ENCODE results near the gene HHAT.

GRCh38 chr1:210603123-210603522, 274.4 kb downstream of the HHAT start:
- TF ChIP-seq, protein P1, sequence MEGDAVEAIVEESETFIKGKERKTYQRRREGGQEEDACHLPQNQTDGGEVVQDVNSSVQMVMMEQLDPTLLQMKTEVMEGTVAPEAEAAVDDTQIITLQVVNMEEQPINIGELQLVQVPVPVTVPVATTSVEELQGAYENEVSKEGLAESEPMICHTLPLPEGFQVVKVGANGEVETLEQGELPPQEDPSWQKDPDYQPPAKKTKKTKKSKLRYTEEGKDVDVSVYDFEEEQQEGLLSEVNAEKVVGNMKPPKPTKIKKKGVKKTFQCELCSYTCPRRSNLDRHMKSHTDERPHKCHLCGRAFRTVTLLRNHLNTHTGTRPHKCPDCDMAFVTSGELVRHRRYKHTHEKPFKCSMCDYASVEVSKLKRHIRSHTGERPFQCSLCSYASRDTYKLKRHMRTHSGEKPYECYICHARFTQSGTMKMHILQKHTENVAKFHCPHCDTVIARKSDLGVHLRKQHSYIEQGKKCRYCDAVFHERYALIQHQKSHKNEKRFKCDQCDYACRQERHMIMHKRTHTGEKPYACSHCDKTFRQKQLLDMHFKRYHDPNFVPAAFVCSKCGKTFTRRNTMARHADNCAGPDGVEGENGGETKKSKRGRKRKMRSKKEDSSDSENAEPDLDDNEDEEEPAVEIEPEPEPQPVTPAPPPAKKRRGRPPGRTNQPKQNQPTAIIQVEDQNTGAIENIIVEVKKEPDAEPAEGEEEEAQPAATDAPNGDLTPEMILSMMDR (IDR thresholded peaks at IDR 0.05): no peak
- no peak for TF ChIP-seq POLR2A (IDR thresholded peaks at IDR 0.05)

Measured in lower leg skin (tissue), 3 donors.